Jurkat, Clone E6-1 (cell line): ENCODE results near the gene FARP2.
"Not testable (repeated sequence)": the region's sequence is repeated elsewhere in the genome, so short reads cannot be mapped to it uniquely, and the experiment has no call there.

Source experiments
- DNase-seq: peaks from one replicate; pipeline ENCODE4 v3.0.0-alpha.2; 2011; ENCODE audit warnings: low read depth, low spot score
- H3K4me3 ChIP-seq: 2 replicates; pipeline ENCODE4 v1.5.1; 2011; ENCODE audit warnings: mild to moderate bottlenecking, low read length, control low read depth, moderate library complexity

FARP2 gene

GRCh38 chr2:241507430-241508239 lies 151.6 kb downstream of the FARP2 start:
- peak overlapping the region; percentile 79 for H3K4me3 ChIP-seq
- no peak for DNase-seq

GRCh38 chr2:241508240-241509154 lies 152.4 kb downstream of the FARP2 start, which contains the start of gene STK25:
Gene STK25 (minus strand): TSS chr2:241508584. CDS start chr2:241508035, 549 bp downstream.
- DNase-seq = peak; percentile 97
- H3K4me3 ChIP-seq = peak within 1 kb of the TSS; percentile 79

- peak overlapping the region; percentile 66 for H3K4me3 ChIP-seq
- DNase-seq = no peak
Measured at GRCh38 chr2:241509155-241509784, 153.2 kb downstream of the FARP2 start.

- no peak for DNase-seq
- no peak overlapping the region for H3K4me3 ChIP-seq
Measured at GRCh38 chr2:241511091-241511741, 155.1 kb downstream of the FARP2 start.

- no peak overlapping the region for H3K4me3 ChIP-seq
- no peak for DNase-seq
Measured at GRCh38 chr2:241514553-241514952, 158.5 kb downstream of the FARP2 start.

- no peak overlapping the region for H3K4me3 ChIP-seq
- DNase-seq = no peak
Measured at GRCh38 chr2:241514986-241515737, 159.1 kb downstream of the FARP2 start.

GRCh38 chr2:241516520-241516965 lies 160.5 kb downstream of the FARP2 start:
- no peak overlapping the region for H3K4me3 ChIP-seq

GRCh38 chr2:241517297-241517696 lies 161.2 kb downstream of the FARP2 start:
- H3K4me3 ChIP-seq = no peak overlapping the region
- no peak for DNase-seq

More at GRCh38 chr2:241516520-241516965, 160.5 kb downstream of the FARP2 start:
- DNase-seq = no peak

- H3K4me3 ChIP-seq = no peak overlapping the region
- no peak for DNase-seq
Measured at GRCh38 chr2:241519669-241520068, 163.6 kb downstream of the FARP2 start.

GRCh38 chr2:241522477-241522876 lies 166.4 kb downstream of the FARP2 start:
- DNase-seq = no peak
- no peak overlapping the region for H3K4me3 ChIP-seq

GRCh38 chr2:241525818-241526780 lies 170.0 kb downstream of the FARP2 start:
- not testable (repeated sequence) for H3K4me3 ChIP-seq, DNase-seq

- DNase-seq = no peak
- no peak overlapping the region for H3K4me3 ChIP-seq
Measured at GRCh38 chr2:241530571-241530970, 174.5 kb downstream of the FARP2 start.

- H3K4me3 ChIP-seq = no peak overlapping the region
Measured at GRCh38 chr2:241531161-241531722, 175.2 kb downstream of the FARP2 start.

GRCh38 chr2:241532168-241532567 lies 176.1 kb downstream of the FARP2 start:
- DNase-seq = no peak
- H3K4me3 ChIP-seq = no peak overlapping the region

More at GRCh38 chr2:241531161-241531722, 175.2 kb downstream of the FARP2 start:
- DNase-seq = no peak

- DNase-seq = no peak
- no peak overlapping the region for H3K4me3 ChIP-seq
Measured at GRCh38 chr2:241532733-241533601, 176.9 kb downstream of the FARP2 start.

GRCh38 chr2:241534293-241534692 lies 178.2 kb downstream of the FARP2 start:
- DNase-seq = no peak
- no peak overlapping the region for H3K4me3 ChIP-seq
